H9 (cell line): ENCODE measurements around the gene SUV39H1. TPM values are rescaled to one million over a fixed set of nuclear protein-coding genes. Genes with fewer than 3 reads are reported as not detected.

Source experiments
- DNase-seq: peaks from one replicate; pipeline ENCODE4 v3.0.0-alpha.2; 2017
- H2AFZ ChIP-seq: one replicate; pipeline ENCODE4 v1.6.1; 2013; ENCODE audit warnings: mild to moderate bottlenecking, low read length, control low read depth, moderate library complexity
- H2AK5ac ChIP-seq: 2 replicates; pipeline ENCODE4 v1.6.1; 2013; ENCODE audit warnings: low read length, control low read depth, mixed read lengths; ENCODE audit not compliant: insufficient read length
- H2BK120ac ChIP-seq: one replicate; pipeline ENCODE4 v1.6.1; 2013; ENCODE audit warnings: low read depth, mild to moderate bottlenecking, low read length, control low read depth, inconsistent platforms; ENCODE audit not compliant: poor library complexity, severe bottlenecking
- H2BK12ac ChIP-seq: 2 replicates; pipeline ENCODE4 v1.6.1; 2013; ENCODE audit warnings: low read length, control low read depth, mixed read lengths, low read depth; ENCODE audit not compliant: insufficient read length
- H2BK15ac ChIP-seq: 2 replicates; pipeline ENCODE4 v1.6.1; 2013; ENCODE audit warnings: low read depth, low read length, control low read depth
- H2BK20ac ChIP-seq: one replicate; pipeline ENCODE4 v1.6.1; 2013; ENCODE audit warnings: low read depth, mild to moderate bottlenecking, low read length, control low read depth, inconsistent platforms; ENCODE audit not compliant: poor library complexity, severe bottlenecking
- H2BK5ac ChIP-seq: 2 replicates; pipeline ENCODE4 v1.6.1; 2013; ENCODE audit warnings: low read length, control low read depth, mixed read lengths; ENCODE audit not compliant: insufficient read length
- H3K14ac ChIP-seq: 2 replicates; pipeline ENCODE4 v1.6.1; 2013; ENCODE audit warnings: low read length, control low read depth; ENCODE audit not compliant: insufficient read depth
- H3K18ac ChIP-seq: 2 replicates; pipeline ENCODE4 v1.6.1; 2013; ENCODE audit warnings: low read depth, mild to moderate bottlenecking, mixed read lengths, low read length, control low read depth; ENCODE audit not compliant: insufficient read length
- H3K23ac ChIP-seq: 2 replicates; pipeline ENCODE4 v1.6.1; 2013; ENCODE audit warnings: low read length, control low read depth, mixed read lengths, low read depth; ENCODE audit not compliant: insufficient read length
- H3K23me2 ChIP-seq: 2 replicates; pipeline ENCODE4 v1.6.1; 2013; ENCODE audit warnings: low read depth, mild to moderate bottlenecking, mixed read lengths, low read length, control low read depth; ENCODE audit not compliant: insufficient read length, poor library complexity, severe bottlenecking
- H3K27ac ChIP-seq: 2 replicates; pipeline ENCODE4 v1.5.1; 2013; ENCODE audit warnings: low read length, control low read depth, mixed read lengths, low read depth; ENCODE audit not compliant: insufficient read length
- H3K27me3 ChIP-seq: 2 replicates; pipeline ENCODE4 v1.6.1; 2013; ENCODE audit warnings: low read length, control low read depth, inconsistent platforms; ENCODE audit not compliant: insufficient read depth
- H3K4ac ChIP-seq: 2 replicates; pipeline ENCODE4 v1.6.1; 2013; ENCODE audit warnings: low read depth, mild to moderate bottlenecking, control low read depth, inconsistent platforms, low read length, moderate library complexity
- H3K4me1 ChIP-seq: 2 replicates; pipeline ENCODE4 v1.6.1; 2013; ENCODE audit warnings: low read length, control low read depth, inconsistent platforms; ENCODE audit not compliant: insufficient read depth
- H3K4me2 ChIP-seq: 2 replicates; pipeline ENCODE4 v1.6.1; 2013; ENCODE audit warnings: low read length, control low read depth, mixed read lengths; ENCODE audit not compliant: insufficient read length, insufficient read depth
- H3K56ac ChIP-seq: 2 replicates; pipeline ENCODE4 v1.6.1; 2013; ENCODE audit warnings: low read depth, mild to moderate bottlenecking, mixed read lengths, low read length, control low read depth; ENCODE audit not compliant: insufficient read length
- H3K79me1 ChIP-seq: 2 replicates; pipeline ENCODE4 v1.6.1; 2013; ENCODE audit warnings: low read depth, mild to moderate bottlenecking, moderate library complexity, low read length, control low read depth, inconsistent platforms; ENCODE audit not compliant: insufficient read depth, poor library complexity, severe bottlenecking
- H3K79me2 ChIP-seq: 2 replicates; pipeline ENCODE4 v1.6.1; 2013; ENCODE audit warnings: low read length, control low read depth, inconsistent platforms; ENCODE audit not compliant: insufficient read depth
- H3K9ac ChIP-seq: 2 replicates; pipeline ENCODE4 v1.6.1; 2013; ENCODE audit warnings: low read length, control low read depth, mixed read lengths; ENCODE audit not compliant: insufficient read length; ENCODE audit errors: extremely low read depth
- H3K9me3 ChIP-seq: one replicate; pipeline ENCODE4 v1.6.1; 2013; ENCODE audit warnings: low read depth, low read length, inconsistent platforms; ENCODE audit not compliant: control insufficient read depth
- H3T11ph ChIP-seq: one replicate; pipeline ENCODE4 v1.6.1; 2013; ENCODE audit warnings: mild to moderate bottlenecking, low read length, control low read depth, inconsistent platforms
- H4K20me1 ChIP-seq: one replicate; pipeline ENCODE4 v1.6.1; 2013; ENCODE audit not compliant: control insufficient read depth, insufficient read length, insufficient read depth
- H4K5ac ChIP-seq: 2 replicates; pipeline ENCODE4 v1.6.1; 2013; ENCODE audit warnings: low read depth, mild to moderate bottlenecking, mixed read lengths, low read length, control low read depth; ENCODE audit not compliant: insufficient read length
- H4K8ac ChIP-seq: replicated peaks from 2 replicates; pipeline ENCODE4 v1.6.1; 2013; ENCODE audit warnings: low read length, control low read depth, mixed read lengths, low read depth; ENCODE audit not compliant: insufficient read length
- H4K91ac ChIP-seq: 2 replicates; pipeline ENCODE4 v1.6.1; 2013; ENCODE audit warnings: low read depth, mild to moderate bottlenecking, moderate library complexity, mixed read lengths, low read length, control low read depth; ENCODE audit not compliant: insufficient read length
- H3K27ac Mint-ChIP-seq, 3 experiments: 2 replicates in 2 of 3; 3 replicates in 1 of 3; pipeline ENCODE4 v1.8.0; 2020 to 2021; ENCODE audit warnings: mixed read lengths in 3 of 3, mild to moderate bottlenecking in 1 of 3, moderate library complexity in 1 of 3
- H3K27me3 Mint-ChIP-seq: 2 replicates; pipeline ENCODE4 v1.8.0; 2021; ENCODE audit warnings: low read depth, mild to moderate bottlenecking, moderate library complexity, mixed read lengths
- H3K36me3 Mint-ChIP-seq, 3 experiments: 2 replicates in 2 of 3; 3 replicates in 1 of 3; pipeline ENCODE4 v1.8.0; 2020 to 2021; ENCODE audit warnings: low read depth in 3 of 3, mixed read lengths in 3 of 3; ENCODE audit not compliant: insufficient read depth in 1 of 3
- H3K4me1 Mint-ChIP-seq, 2 experiments: 2 replicates each; pipeline ENCODE4 v1.8.0; 2020; ENCODE audit warnings: mixed read lengths in 2 of 2
- H3K4me3 Mint-ChIP-seq, 2 experiments: 2 replicates in 1 of 2; 3 replicates in 1 of 2; pipeline ENCODE4 v1.8.0; 2020 to 2021; ENCODE audit warnings: mild to moderate bottlenecking in 2 of 2, mixed read lengths in 2 of 2, moderate library complexity in 1 of 2
- H3K9me3 Mint-ChIP-seq, 2 experiments: 2 replicates in 1 of 2; 3 replicates in 1 of 2; pipeline ENCODE4 v1.8.0; 2020; ENCODE audit warnings: mild to moderate bottlenecking in 2 of 2, mixed read lengths in 2 of 2, moderate library complexity in 1 of 2
- CTCF ChIP-seq: fragments of 200-600 bp; sonication (generic); conservative IDR thresholded peaks from 3 replicates; pipeline ENCODE4 v1.8.0; 2021; ENCODE audit warnings: antibody characterized with exemption, mild to moderate bottlenecking
- WGBS: extraction: QIAGEN DNeasy Blood & Tissue Kit; methylation state at CpG from one replicate; pipeline ENCODE4 v1.1.7; 2013; ENCODE audit warnings: missing lambda C conversion rate, low lambda C conversion rate, mixed read lengths; ENCODE audit not compliant: insufficient read length; ENCODE audit errors: extremely low coverage; 5-methylcytosine and 5-hydroxymethylcytosine counted together
- total RNA-seq: library from RNA; stranded (reverse); gene quantifications from 2 replicates; pipeline ENCODE4 v1.2.1, GENCODE V29; 2021

The SUV39H1 gene
- total RNA-seq, 1 experiment from 2014 or later, result 16.2 TPM

GRCh38 chrX:48737213-48737938, 40.8 kb downstream of the SUV39H1 start:
- peak overlapping the region; percentile 62 for H3K27ac ChIP-seq
- no peak overlapping the region for H3K4ac ChIP-seq
- H3K4me3 Mint-ChIP-seq, result peak overlapping the region; percentile 82 to 87
- H3K79me2 ChIP-seq, result no peaks in the 10 kb centered on the region
- no peak overlapping the region for H2BK20ac ChIP-seq
- H3K9ac ChIP-seq, result peak overlapping the region; percentile 84
- no peak for TF ChIP-seq CTCF
- no peak overlapping the region for H3T11ph ChIP-seq
- H2AFZ ChIP-seq, result no peak overlapping the region
- peak overlapping the region; percentile 65 for H3K18ac ChIP-seq
- H3K23ac ChIP-seq, result no peak overlapping the region
- peaks cover 0 to 14% of the 10 kb centered on the region in 2 experiments; a peak in 3 of 4 replicates for H3K4me1 Mint-ChIP-seq
- H3K27me3 Mint-ChIP-seq, result peaks cover 3% of the 10 kb centered on the region
- no peaks in the 10 kb centered on the region; the same call in none of the 2 replicates for H3K4me1 ChIP-seq
- H3K23me2 ChIP-seq, result peaks cover 4% of the 10 kb centered on the region
- H2BK120ac ChIP-seq, result no peak overlapping the region
- H2AK5ac ChIP-seq, result no peak overlapping the region
- no peaks in the 10 kb centered on the region for H3K79me1 ChIP-seq
- WGBS, result no CpG with 5 or more reads among the region's 48 CpGs
- peak overlapping the region; percentile 71 for H3K4me2 ChIP-seq
- no peak overlapping the region for H2BK15ac ChIP-seq
- H3K9me3 ChIP-seq, result peaks cover 28% of the 10 kb centered on the region
- H4K5ac ChIP-seq, result no peak overlapping the region
- H3K36me3 Mint-ChIP-seq, result peaks cover 3 to 7% (median 6%) of the 10 kb centered on the region in 3 experiments; a peak in 4 of 7 replicates
- DNase-seq, result peak; percentile 95
- H2BK12ac ChIP-seq, result no peak overlapping the region
- H3K27me3 ChIP-seq, result no peaks in the 10 kb centered on the region
- H4K8ac ChIP-seq, result no peak overlapping the region
- no peak overlapping the region for H4K91ac ChIP-seq
- H3K56ac ChIP-seq, result no peak overlapping the region
- peak overlapping the region; percentile 93 to 98 (median 96) for H3K27ac Mint-ChIP-seq
- no peak overlapping the region for H2BK5ac ChIP-seq
- H4K20me1 ChIP-seq, result no peaks in the 10 kb centered on the region
- H3K14ac ChIP-seq, result no peak overlapping the region; the same call in 1 of the 2 replicates
- peaks cover 64 to 78% of the 10 kb centered on the region in 2 experiments for H3K9me3 Mint-ChIP-seq
